K562 (cell line): ENCODE results near the gene BCL3. TPM values are rescaled to one million over a fixed set of nuclear protein-coding genes. Genes with fewer than 3 reads are reported as not detected.

Experiments
- CCNT2 ChIP-seq: IDR thresholded peaks from 2 replicates; pipeline ENCODE4 v1.6.1; 2011; ENCODE audit warnings: borderline replicate concordance, low read depth, mild to moderate bottlenecking, moderate library complexity, mixed read lengths, low read length; ENCODE audit not compliant: insufficient read length; ENCODE audit errors: extremely low read depth
- CREBBP ChIP-seq: IDR thresholded peaks from one replicate; pipeline ENCODE4 v1.6.1; 2012; ENCODE audit warnings: low read depth, mild to moderate bottlenecking, control low read depth, inconsistent platforms, low read length
- KDM5B ChIP-seq: fragments of 200-600 bp; sonication (generic); IDR thresholded peaks from 2 replicates; pipeline ENCODE4 v1.6.1; 2012; ENCODE audit warnings: low read depth, mild to moderate bottlenecking, moderate library complexity, low read length, control low read depth, inconsistent platforms; ENCODE audit not compliant: insufficient replicate concordance
- KHSRP ChIP-seq: fragments of 450-650 bp; IDR thresholded peaks from 2 replicates; pipeline ENCODE4 v1.6.1; 2017
- NFIC ChIP-seq: fragments of 450-650 bp; IDR thresholded peaks from 2 replicates; pipeline ENCODE4 v1.6.1; 2017; ENCODE audit warnings: mild to moderate bottlenecking, inconsistent platforms
- PCBP1 ChIP-seq: fragments of 200-400 bp; formaldehyde crosslinking; IDR thresholded peaks from 2 replicates; pipeline ENCODE4 v1.6.1; 2018; ENCODE audit warnings: mild to moderate bottlenecking, low read depth, low read length; ENCODE audit not compliant: poor library complexity, severe bottlenecking
- PHF8 ChIP-seq: fragments of 200-600 bp; sonication (generic); IDR thresholded peaks from 2 replicates; pipeline ENCODE4 v1.6.1; 2012; ENCODE audit warnings: mixed run types, mild to moderate bottlenecking, inconsistent platforms, low read length, moderate library complexity, borderline replicate concordance
- POLR2G ChIP-seq: fragments of 200-400 bp; formaldehyde crosslinking; IDR thresholded peaks from 2 replicates; pipeline ENCODE4 v1.6.1; 2017; ENCODE audit warnings: low read depth, mild to moderate bottlenecking, antibody characterized with exemption, low read length, moderate library complexity
- RBFOX2 ChIP-seq: fragments of 200-400 bp; formaldehyde crosslinking; IDR thresholded peaks from 2 replicates; pipeline ENCODE4 v1.6.1; 2017; ENCODE audit warnings: low read depth, mild to moderate bottlenecking, low read length, moderate library complexity
- microRNA-seq: library from miRNA; unstranded; fragments of <30 nt; microRNA quantifications from one replicate; pipeline ENCODE4, GENCODE V29; 2018; ENCODE audit warnings: borderline microRNAs expressed
- polyA plus RNA-seq, 8 experiments: library from polyadenylated mRNA; depleted of rRNA in 4 of 8; stranded (reverse) in 5 of 8; unstranded in 3 of 8; fragments of >200 nt; fragmentation: Nextera tagmentation in 2 of 8; fragmentation: Illumina TruSeq in 1 of 8; extraction: Ambion mirVana in 2 of 8; extraction: Trizol in 1 of 8; gene quantifications; 2 replicates each; pipeline versions ENCODE4 v1.2.1 to v1.2.3, GENCODE V29; 2011 to 2014; ENCODE audit warnings: inconsistent platforms in 1 of 8, missing spikeins in 1 of 8
- small RNA-seq: library from RNA; depleted of rRNA; stranded (forward); fragments of <200 nt; gene quantifications from one replicate; pipeline ENCODE3, GENCODE V24; 2014
- total RNA-seq, 7 experiments: library from RNA; depleted of rRNA in 6 of 7; stranded (reverse); fragments of >200 nt in 6 of 7; fragmentation: Illumina TruSeq in 2 of 7; extraction: Trizol in 2 of 7; gene quantifications; 2 replicates each; pipeline versions ENCODE4 v1.2.1 to v1.2.3, GENCODE V29; 2011 to 2021; ENCODE audit warnings: low replicate concordance in 1 of 7
- TF ChIP-seq, protein P1 (sequence below): sonication (generic); formaldehyde crosslinking; IDR thresholded peaks from 2 replicates; pipeline ENCODE4 v1.9.0; 2022; ENCODE audit warnings: mild to moderate bottlenecking, missing genetic modification reagents
- TF ChIP-seq, protein P2 (sequence below): fragments of 200-800 bp; sonication (Bioruptor generic); IDR thresholded peaks from 2 replicates; pipeline ENCODE4 v1.6.1; 2017; ENCODE audit warnings: missing genetic modification characterization, missing compliant biosample characterization

Gene BCL3
- total and polyA plus RNA-seq, 9 of the 15 experiments (the other 6 are each of a cell fraction or from before 2014, with no cell fraction given) = 0.03 to 2.4 (median 0.50) TPM; not detected in 1

- TF ChIP-seq PHF8 (peak; percentile 62; the same call in 1 of the 2 replicates), CCNT2 (peak; percentile 22), KHSRP (no peak), NFIC (peak; percentile 64), POLR2G (peak; percentile 56; the same call in 1 of the 2 replicates), KDM5B (peak; percentile 50), RBFOX2 (peak; percentile 35; the same call in 1 of the 2 replicates), PCBP1 (peak; percentile 33), CREBBP (no peak)
- TF ChIP-seq, protein P1, sequence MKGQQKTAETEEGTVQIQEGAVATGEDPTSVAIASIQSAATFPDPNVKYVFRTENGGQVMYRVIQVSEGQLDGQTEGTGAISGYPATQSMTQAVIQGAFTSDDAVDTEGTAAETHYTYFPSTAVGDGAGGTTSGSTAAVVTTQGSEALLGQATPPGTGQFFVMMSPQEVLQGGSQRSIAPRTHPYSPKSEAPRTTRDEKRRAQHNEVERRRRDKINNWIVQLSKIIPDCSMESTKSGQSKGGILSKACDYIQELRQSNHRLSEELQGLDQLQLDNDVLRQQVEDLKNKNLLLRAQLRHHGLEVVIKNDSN (CRISPR knock-in tag) = no peak
- TF ChIP-seq, protein P2, sequence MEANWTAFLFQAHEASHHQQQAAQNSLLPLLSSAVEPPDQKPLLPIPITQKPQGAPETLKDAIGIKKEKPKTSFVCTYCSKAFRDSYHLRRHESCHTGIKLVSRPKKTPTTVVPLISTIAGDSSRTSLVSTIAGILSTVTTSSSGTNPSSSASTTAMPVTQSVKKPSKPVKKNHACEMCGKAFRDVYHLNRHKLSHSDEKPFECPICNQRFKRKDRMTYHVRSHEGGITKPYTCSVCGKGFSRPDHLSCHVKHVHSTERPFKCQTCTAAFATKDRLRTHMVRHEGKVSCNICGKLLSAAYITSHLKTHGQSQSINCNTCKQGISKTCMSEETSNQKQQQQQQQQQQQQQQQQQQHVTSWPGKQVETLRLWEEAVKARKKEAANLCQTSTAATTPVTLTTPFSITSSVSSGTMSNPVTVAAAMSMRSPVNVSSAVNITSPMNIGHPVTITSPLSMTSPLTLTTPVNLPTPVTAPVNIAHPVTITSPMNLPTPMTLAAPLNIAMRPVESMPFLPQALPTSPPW (CRISPR knock-in tag) = peak; percentile 94
Measured at GRCh38 chr19:44808463-44809371, 60.2 kb downstream of the BCL3 start, which contains the start of gene BCAM (continued).

Small RNAs within 50 kb of the gene (microRNA-seq; reads per million reads assigned to microRNA genes)
- gene MIR8085 = not detected

Small RNAs within 50 kb of the gene (small RNA-seq; reads per million reads assigned to genes)
- gene RF00156 (not detected), gene RF00285 (not detected)

Other genes starting within 250 kb of the BCL3 start
Only the 7 nearest of the 15 such genes appear.
- not detected in 2 replicates for gene IGSF23, start 135.1 kb upstream of the BCL3 start, total RNA-seq (2014; rRNA removed)
- gene IGSF23, start 135.1 kb upstream of the BCL3 start, total RNA-seq (2014; rRNA removed; fragmentation: Illumina TruSeq; extraction: Trizol) = not detected in 2 replicates
- gene IGSF23, start 135.1 kb upstream of the BCL3 start, total RNA-seq (2015; rRNA removed; fragmentation: Illumina TruSeq; extraction: Trizol) = not detected in 2 replicates
- not detected in 2 replicates for gene IGSF23, start 135.1 kb upstream of the BCL3 start, total RNA-seq (2021)
- not detected in 2 replicates for gene IGSF23, start 135.1 kb upstream of the BCL3 start, polyA plus RNA-seq (2011; rRNA removed)
- not detected in 2 replicates for gene IGSF23, start 135.1 kb upstream of the BCL3 start, polyA plus RNA-seq (2014; fragmentation: Illumina TruSeq; extraction: Trizol)
- not detected for gene IGSF23, start 135.1 kb upstream of the BCL3 start, polyA plus RNA-seq (2014; fragmentation: Nextera tagmentation; extraction: Ambion mirVana)
- not detected in 2 replicates for gene IGSF23, start 135.1 kb upstream of the BCL3 start, polyA plus RNA-seq (2014; rRNA removed)
- 13.8 and 17.0 TPM in 2 replicates for gene PVR, start 104.8 kb upstream of the BCL3 start, total RNA-seq (2014; rRNA removed)
- gene PVR, start 104.8 kb upstream of the BCL3 start, total RNA-seq (2014; rRNA removed; fragmentation: Illumina TruSeq; extraction: Trizol) = 8.3 and 9.8 TPM in 2 replicates
- 9.8 and 10.8 TPM in 2 replicates for gene PVR, start 104.8 kb upstream of the BCL3 start, total RNA-seq (2015; rRNA removed; fragmentation: Illumina TruSeq; extraction: Trizol)
- 13.3 and 14.5 TPM in 2 replicates for gene PVR, start 104.8 kb upstream of the BCL3 start, total RNA-seq (2021)
- gene PVR, start 104.8 kb upstream of the BCL3 start, polyA plus RNA-seq (2011; rRNA removed) = 6.5 and 9.2 TPM in 2 replicates
- gene PVR, start 104.8 kb upstream of the BCL3 start, polyA plus RNA-seq (2014; fragmentation: Illumina TruSeq; extraction: Trizol) = 13.9 and 14.0 TPM in 2 replicates
- 1 to 10 TPM in 1 of 2 experiments, under 1 TPM in 1; 0.89 to 1.5 TPM for gene PVR, start 104.8 kb upstream of the BCL3 start, polyA plus RNA-seq (2014; fragmentation: Nextera tagmentation; extraction: Ambion mirVana)
- 9.1 and 10.9 TPM in 2 replicates for gene PVR, start 104.8 kb upstream of the BCL3 start, polyA plus RNA-seq (2014; rRNA removed)
- gene CEACAM19, start 77.2 kb upstream of the BCL3 start, total RNA-seq (2014; rRNA removed) = 0.49 TPM in 1 of 2 replicates, not detected in the other
- 0.13 and 0.15 TPM in 2 replicates for gene CEACAM19, start 77.2 kb upstream of the BCL3 start, total RNA-seq (2014; rRNA removed; fragmentation: Illumina TruSeq; extraction: Trizol)
- 0.15 TPM in 1 of 2 replicates, not detected in the other for gene CEACAM19, start 77.2 kb upstream of the BCL3 start, total RNA-seq (2015; rRNA removed; fragmentation: Illumina TruSeq; extraction: Trizol)
- gene CEACAM19, start 77.2 kb upstream of the BCL3 start, total RNA-seq (2021) = 0.09 and 0.29 TPM in 2 replicates
- gene CEACAM19, start 77.2 kb upstream of the BCL3 start, polyA plus RNA-seq (2011; rRNA removed) = 0.17 and 0.31 TPM in 2 replicates
- 0.17 and 0.30 TPM in 2 replicates for gene CEACAM19, start 77.2 kb upstream of the BCL3 start, polyA plus RNA-seq (2014; fragmentation: Illumina TruSeq; extraction: Trizol)
- gene CEACAM19, start 77.2 kb upstream of the BCL3 start, polyA plus RNA-seq (2014; fragmentation: Nextera tagmentation; extraction: Ambion mirVana) = not detected
- gene CEACAM19, start 77.2 kb upstream of the BCL3 start, polyA plus RNA-seq (2014; rRNA removed) = 0.50 TPM in 1 of 2 replicates, not detected in the other
- not detected in 2 replicates for gene CEACAM16, start 49.6 kb upstream of the BCL3 start, total RNA-seq (2014; rRNA removed)
- gene CEACAM16, start 49.6 kb upstream of the BCL3 start, total RNA-seq (2014; rRNA removed; fragmentation: Illumina TruSeq; extraction: Trizol) = not detected in 2 replicates
- gene CEACAM16, start 49.6 kb upstream of the BCL3 start, total RNA-seq (2015; rRNA removed; fragmentation: Illumina TruSeq; extraction: Trizol) = not detected in 2 replicates
- gene CEACAM16, start 49.6 kb upstream of the BCL3 start, total RNA-seq (2021) = not detected in 2 replicates
- not detected in 2 replicates for gene CEACAM16, start 49.6 kb upstream of the BCL3 start, polyA plus RNA-seq (2011; rRNA removed)
- not detected in 2 replicates for gene CEACAM16, start 49.6 kb upstream of the BCL3 start, polyA plus RNA-seq (2014; fragmentation: Illumina TruSeq; extraction: Trizol)
- gene CEACAM16, start 49.6 kb upstream of the BCL3 start, polyA plus RNA-seq (2014; fragmentation: Nextera tagmentation; extraction: Ambion mirVana) = not detected
- gene CEACAM16, start 49.6 kb upstream of the BCL3 start, polyA plus RNA-seq (2014; rRNA removed) = not detected in 2 replicates
- 0.09 TPM in 1 of 2 replicates, not detected in the other for gene CBLC, start 29.2 kb downstream of the BCL3 start, total RNA-seq (2014; rRNA removed)
- not detected in 2 replicates for gene CBLC, start 29.2 kb downstream of the BCL3 start, total RNA-seq (2014; rRNA removed; fragmentation: Illumina TruSeq; extraction: Trizol)
- not detected in 2 replicates for gene CBLC, start 29.2 kb downstream of the BCL3 start, total RNA-seq (2015; rRNA removed; fragmentation: Illumina TruSeq; extraction: Trizol)
- gene CBLC, start 29.2 kb downstream of the BCL3 start, total RNA-seq (2021) = not detected in 2 replicates
- gene CBLC, start 29.2 kb downstream of the BCL3 start, polyA plus RNA-seq (2011; rRNA removed) = not detected in 2 replicates
- gene CBLC, start 29.2 kb downstream of the BCL3 start, polyA plus RNA-seq (2014; fragmentation: Illumina TruSeq; extraction: Trizol) = not detected in 2 replicates
- gene CBLC, start 29.2 kb downstream of the BCL3 start, polyA plus RNA-seq (2014; fragmentation: Nextera tagmentation; extraction: Ambion mirVana) = not detected
- not detected in 2 replicates for gene CBLC, start 29.2 kb downstream of the BCL3 start, polyA plus RNA-seq (2014; rRNA removed)
- gene BCAM, start 60.4 kb downstream of the BCL3 start, total RNA-seq (2014; rRNA removed) = 0.14 and 0.41 TPM in 2 replicates
- gene BCAM, start 60.4 kb downstream of the BCL3 start, total RNA-seq (2014; rRNA removed; fragmentation: Illumina TruSeq; extraction: Trizol) = 0.06 and 0.07 TPM in 2 replicates
- 0.33 and 0.38 TPM in 2 replicates for gene BCAM, start 60.4 kb downstream of the BCL3 start, total RNA-seq (2015; rRNA removed; fragmentation: Illumina TruSeq; extraction: Trizol)
- 1.3 and 1.9 TPM in 2 replicates for gene BCAM, start 60.4 kb downstream of the BCL3 start, total RNA-seq (2021)
- 0.18 and 1.5 TPM in 2 replicates for gene BCAM, start 60.4 kb downstream of the BCL3 start, polyA plus RNA-seq (2011; rRNA removed)
- 0.45 and 0.47 TPM in 2 replicates for gene BCAM, start 60.4 kb downstream of the BCL3 start, polyA plus RNA-seq (2014; fragmentation: Illumina TruSeq; extraction: Trizol)
- not detected for gene BCAM, start 60.4 kb downstream of the BCL3 start, polyA plus RNA-seq (2014; fragmentation: Nextera tagmentation; extraction: Ambion mirVana)
- gene BCAM, start 60.4 kb downstream of the BCL3 start, polyA plus RNA-seq (2014; rRNA removed) = 0.76 and 1.1 TPM in 2 replicates
- gene NECTIN2, start 97.6 kb downstream of the BCL3 start, total RNA-seq (2014; rRNA removed) = 65.3 and 78.5 TPM in 2 replicates
- 29.8 and 34.9 TPM in 2 replicates for gene NECTIN2, start 97.6 kb downstream of the BCL3 start, total RNA-seq (2014; rRNA removed; fragmentation: Illumina TruSeq; extraction: Trizol)
- gene NECTIN2, start 97.6 kb downstream of the BCL3 start, total RNA-seq (2015; rRNA removed; fragmentation: Illumina TruSeq; extraction: Trizol) = 33.8 and 36.5 TPM in 2 replicates
- gene NECTIN2, start 97.6 kb downstream of the BCL3 start, total RNA-seq (2021) = 83.6 and 84.8 TPM in 2 replicates
- gene NECTIN2, start 97.6 kb downstream of the BCL3 start, polyA plus RNA-seq (2011; rRNA removed) = 32.7 and 73.0 TPM in 2 replicates
- 92.7 and 94.9 TPM in 2 replicates for gene NECTIN2, start 97.6 kb downstream of the BCL3 start, polyA plus RNA-seq (2014; fragmentation: Illumina TruSeq; extraction: Trizol)
- gene NECTIN2, start 97.6 kb downstream of the BCL3 start, polyA plus RNA-seq (2014; fragmentation: Nextera tagmentation; extraction: Ambion mirVana) = 1 to 10 TPM; 3.9 to 4.9 TPM
- gene NECTIN2, start 97.6 kb downstream of the BCL3 start, polyA plus RNA-seq (2014; rRNA removed) = 41.4 and 43.6 TPM in 2 replicates